AG09319 (cell line): ENCODE results near the gene PRKAR2B.

Experiments used
- DNase-seq: peaks from one replicate; pipeline ENCODE4 v3.0.0-alpha.2; 2010; ENCODE audit warnings: low read depth; ENCODE audit errors: extremely low read depth
- TF ChIP-seq, protein P1 (sequence below): IDR thresholded peaks from 2 replicates; pipeline ENCODE4 v1.5.1; 2011; ENCODE audit warnings: low read depth, mild to moderate bottlenecking, inconsistent platforms, low read length, moderate library complexity

PRKAR2B gene

DNA sequence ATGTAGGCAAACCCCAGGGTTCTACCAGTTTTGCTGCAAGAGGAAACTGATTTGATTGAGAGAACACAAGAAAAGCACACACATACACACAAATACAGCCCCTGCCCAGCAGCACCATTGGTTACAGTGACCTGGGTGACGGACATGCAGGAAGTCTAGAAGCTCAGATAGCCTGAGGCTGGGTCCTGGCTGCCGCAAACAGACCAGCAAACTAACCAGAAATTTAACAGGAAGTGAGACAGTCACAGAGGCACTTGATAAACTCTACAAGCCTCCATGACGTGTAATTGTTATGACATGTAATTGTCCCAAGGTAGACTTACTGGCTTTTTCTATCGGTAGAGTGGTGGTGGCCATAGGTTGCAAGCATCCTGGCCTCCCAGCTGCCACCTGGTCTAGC is 58.9 kb downstream of the PRKAR2B start:
- DNase-seq, result no peak
- TF ChIP-seq, protein P1, sequence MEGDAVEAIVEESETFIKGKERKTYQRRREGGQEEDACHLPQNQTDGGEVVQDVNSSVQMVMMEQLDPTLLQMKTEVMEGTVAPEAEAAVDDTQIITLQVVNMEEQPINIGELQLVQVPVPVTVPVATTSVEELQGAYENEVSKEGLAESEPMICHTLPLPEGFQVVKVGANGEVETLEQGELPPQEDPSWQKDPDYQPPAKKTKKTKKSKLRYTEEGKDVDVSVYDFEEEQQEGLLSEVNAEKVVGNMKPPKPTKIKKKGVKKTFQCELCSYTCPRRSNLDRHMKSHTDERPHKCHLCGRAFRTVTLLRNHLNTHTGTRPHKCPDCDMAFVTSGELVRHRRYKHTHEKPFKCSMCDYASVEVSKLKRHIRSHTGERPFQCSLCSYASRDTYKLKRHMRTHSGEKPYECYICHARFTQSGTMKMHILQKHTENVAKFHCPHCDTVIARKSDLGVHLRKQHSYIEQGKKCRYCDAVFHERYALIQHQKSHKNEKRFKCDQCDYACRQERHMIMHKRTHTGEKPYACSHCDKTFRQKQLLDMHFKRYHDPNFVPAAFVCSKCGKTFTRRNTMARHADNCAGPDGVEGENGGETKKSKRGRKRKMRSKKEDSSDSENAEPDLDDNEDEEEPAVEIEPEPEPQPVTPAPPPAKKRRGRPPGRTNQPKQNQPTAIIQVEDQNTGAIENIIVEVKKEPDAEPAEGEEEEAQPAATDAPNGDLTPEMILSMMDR, result no peak

DNA sequence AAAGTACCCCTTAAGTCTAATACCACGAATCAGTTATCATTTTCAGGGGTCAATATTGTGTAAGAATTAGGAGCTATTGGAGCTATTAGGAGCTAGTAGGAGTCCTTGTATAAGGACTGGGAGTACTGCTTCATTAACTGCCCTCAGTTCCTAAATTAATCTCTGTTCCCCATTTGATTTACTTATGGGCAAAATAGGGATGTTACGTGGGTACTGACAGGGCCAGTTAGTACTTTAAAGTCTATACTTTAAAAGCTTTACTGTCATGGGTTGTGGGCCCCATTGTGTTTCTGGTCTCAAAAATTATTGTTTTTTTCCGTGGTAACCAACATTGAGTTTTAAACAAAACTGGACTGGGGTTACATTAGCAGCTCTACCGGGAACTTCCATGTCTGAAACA is 60.3 kb downstream of the PRKAR2B start:
- DNase-seq, result no peak
- TF ChIP-seq, protein P1, result no peak

DNA sequence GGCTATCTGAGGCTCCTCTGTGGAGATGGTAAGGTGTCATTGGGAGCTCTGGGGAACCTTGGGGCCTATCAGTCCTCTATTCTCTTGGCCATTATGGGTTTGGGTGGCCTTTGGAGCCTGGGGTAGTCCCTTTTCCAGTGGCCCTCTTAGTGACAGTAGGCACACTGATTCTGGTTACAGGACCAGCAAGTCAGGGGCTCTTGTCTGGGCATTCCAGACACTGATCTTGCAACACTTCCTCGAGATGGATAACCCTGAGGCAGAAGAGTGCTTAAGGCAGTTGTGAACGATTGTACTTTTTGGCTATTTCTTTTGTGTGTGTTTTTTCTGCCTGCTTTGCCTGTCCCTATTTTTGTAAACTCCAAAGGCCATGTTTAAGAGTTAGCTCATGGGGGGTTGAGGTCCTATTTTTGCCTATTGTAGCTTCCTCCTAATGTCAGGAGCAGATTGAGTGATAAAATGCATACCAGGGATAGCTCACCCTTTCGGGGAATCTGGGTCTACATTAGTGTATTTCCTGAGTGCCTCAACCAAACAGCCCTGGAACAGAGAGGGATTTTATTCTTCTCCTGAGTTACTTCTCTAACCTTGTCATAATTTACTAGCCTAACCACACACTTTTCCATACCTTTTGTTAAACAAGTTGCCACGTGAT is 61.2 kb downstream of the PRKAR2B start:
- no peak for DNase-seq
- TF ChIP-seq, protein P1, result no peak

DNA sequence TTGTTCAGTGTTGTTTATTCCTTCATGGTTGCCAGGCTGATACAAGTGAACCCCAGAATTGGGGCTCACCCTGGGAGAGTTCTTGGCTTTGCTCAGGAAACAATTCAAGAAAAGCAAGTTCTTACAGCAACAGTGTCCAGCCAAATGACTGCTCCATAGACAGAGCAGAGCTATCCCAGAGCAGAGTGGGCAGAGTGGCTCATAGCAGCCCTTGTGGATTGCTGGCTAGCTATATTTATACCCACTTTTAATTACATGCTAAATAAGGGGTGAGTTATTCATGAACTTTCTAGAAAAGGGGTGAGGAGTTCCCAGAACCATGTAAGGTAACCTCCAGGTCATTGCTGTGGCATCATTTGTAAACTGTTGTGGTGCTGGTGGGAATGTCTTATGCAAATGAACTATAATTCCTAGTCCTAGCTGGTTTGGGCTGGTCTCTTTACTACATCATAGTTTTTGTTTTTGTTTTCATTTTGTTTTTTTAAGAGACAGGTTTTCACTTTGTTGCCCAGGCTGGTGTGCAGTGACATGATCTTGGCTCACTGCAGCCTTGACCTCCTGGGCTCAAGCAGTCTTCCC is 64.4 kb downstream of the PRKAR2B start:
- no peak for DNase-seq
- TF ChIP-seq, protein P1, result no peak

DNA sequence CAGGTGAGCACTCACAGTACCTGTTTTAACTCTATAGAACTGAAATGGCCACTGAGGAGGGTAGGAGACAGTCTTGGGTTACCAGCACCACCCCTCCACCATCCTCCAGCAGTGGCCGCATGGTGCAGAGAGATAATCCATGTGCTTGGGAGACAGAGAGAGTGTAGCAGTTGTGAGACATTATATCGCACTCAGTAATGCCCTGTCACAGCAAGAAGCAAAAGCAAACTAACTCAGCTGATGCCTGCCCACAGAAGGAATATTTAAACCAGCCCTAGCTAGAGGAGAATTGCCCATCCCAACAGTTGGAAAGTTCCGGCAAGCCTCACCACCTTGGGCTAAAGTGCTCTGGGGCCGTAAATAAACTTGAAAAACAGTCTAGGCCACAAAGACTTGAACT is 65.5 kb downstream of the PRKAR2B start:
- DNase-seq, result no peak
- TF ChIP-seq, protein P1, result no peak

DNA sequence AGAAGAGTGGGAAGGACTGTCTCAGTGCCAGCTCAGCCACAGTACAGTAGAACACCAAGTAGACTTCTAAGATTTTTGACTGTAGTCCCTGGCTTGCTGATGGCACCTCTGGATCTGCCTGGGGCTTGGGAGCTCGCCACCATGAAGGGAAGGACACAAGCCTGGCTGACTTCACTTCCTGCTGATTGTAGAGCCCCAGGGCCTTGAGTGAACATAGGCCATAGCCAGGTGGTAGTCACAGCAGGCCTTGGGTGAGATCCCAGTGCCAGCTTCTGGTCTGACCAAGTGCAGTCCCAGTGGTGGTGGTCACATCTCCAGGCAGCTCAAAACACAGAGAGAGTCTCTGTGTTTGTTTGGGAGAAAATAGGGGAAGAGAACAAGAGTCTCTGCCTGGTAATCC is 66.7 kb downstream of the PRKAR2B start:
- TF ChIP-seq, protein P1, result no peak
- DNase-seq, result no peak

DNA sequence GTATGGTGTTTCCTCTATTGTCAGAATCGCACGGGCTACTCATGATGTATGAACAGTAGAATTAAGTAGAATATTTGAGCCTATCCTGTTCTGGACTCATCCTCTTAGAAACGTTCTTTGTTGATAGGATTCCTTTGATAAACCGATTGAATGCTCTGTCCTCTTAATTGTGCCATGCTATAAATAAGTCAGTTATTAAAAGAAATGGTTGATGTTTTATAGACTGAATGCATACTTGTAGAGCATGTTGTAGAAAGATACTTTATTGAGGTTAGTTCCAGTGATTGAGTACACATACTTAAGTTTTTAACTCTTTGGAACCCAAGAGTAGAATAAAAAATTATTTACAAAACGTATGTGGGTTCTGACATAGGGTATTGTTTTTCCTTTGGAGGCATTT is 69.4 kb downstream of the PRKAR2B start:
- DNase-seq, result no peak
- TF ChIP-seq, protein P1, result no peak
